Daoy (cell line): ENCODE data around the gene STAB1. TPM values are rescaled to one million over a fixed set of nuclear protein-coding genes. Genes with fewer than 3 reads are reported as not detected.

Experiments
- DNase-seq: peaks from one replicate; pipeline ENCODE4 v3.0.0-alpha.2; 2015; ENCODE audit warnings: low read depth
- total RNA-seq: library from RNA; depleted of rRNA; stranded (reverse); fragments of >200 nt; shearing (Covaris generic); gene quantifications from 2 replicates; pipeline ENCODE4 v1.2.3, GENCODE V29; 2014

Gene STAB1
- total RNA-seq, 1 experiment from 2014 or later: not detected

DNA sequence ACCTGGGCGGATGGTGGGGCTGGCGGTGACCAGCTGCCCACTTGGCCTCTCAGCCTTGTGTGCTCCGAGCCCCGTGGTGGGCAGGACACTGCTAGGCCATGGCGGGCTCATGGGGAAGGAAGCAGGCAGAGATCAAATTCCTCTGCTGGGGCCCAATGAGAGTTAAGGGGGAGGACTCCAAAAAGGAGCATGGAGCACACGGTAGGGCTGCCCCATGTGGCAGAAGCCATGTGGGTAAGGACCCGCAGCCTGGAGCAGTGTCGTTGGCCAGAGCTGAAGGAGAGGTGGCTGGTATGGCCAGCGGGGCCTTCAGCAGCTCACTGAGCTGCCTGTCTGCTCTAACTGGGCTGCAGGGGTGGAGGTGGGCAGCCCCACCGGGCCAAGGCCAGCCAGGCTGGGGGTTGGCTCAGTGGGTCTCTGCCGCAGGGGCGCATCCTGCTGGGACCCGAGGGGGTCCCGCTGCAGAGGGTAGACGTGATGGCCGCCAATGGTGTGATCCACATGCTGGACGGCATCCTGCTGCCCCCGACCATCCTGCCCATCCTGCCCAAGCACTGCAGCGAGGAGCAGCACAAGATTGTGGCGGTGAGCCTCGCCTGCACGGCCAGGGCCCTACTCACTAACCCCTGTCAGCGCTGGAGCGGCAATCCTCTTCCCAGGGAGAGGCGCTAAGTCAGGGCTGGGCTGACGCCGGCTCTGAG, 11.3 kb downstream of the STAB1 start:
- no peak for DNase-seq

DNA sequence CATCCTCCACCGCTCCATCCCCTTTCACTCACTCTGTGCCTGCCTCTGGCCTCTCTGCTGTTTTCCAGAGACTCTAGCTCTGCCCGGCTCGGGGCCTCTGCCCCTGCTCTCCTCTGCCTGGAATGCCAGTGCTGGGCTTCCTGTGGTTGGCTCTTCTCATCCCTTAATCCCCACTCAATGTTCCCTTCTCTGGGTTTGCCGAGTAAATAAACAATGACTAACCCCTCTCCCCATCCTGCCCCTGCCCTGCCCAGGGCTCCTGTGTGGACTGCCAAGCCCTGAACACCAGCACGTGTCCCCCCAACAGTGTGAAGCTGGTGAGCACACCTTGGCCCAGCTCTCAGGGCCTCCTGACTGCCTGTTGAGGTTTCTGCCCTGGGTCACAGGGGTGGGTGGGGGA, 12.2 kb downstream of the STAB1 start:
- peak; percentile 80 for DNase-seq

DNA sequence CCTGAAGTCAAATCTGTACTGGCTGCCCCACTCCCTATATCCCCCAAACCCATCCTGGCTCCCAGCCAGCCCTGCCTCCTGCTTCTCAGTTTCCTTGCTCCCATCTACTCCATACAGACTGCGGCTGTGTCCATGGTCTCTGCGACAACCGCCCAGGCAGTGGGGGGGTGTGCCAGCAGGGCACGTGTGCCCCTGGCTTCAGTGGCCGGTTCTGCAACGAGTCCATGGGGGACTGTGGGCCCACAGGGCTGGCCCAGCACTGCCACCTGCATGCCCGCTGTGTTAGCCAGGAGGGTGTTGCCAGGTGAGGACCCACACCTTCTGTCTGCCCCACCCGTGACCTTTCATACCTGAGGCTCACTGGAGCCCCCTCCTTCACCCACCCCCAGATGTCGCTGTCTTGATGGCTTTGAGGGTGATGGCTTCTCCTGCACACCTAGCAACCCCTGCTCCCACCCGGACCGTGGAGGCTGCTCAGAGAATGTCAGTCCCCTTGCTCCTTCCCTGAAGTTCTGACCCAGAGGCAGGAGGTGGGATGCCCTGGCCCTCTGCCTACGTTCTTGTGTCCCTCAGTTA, 14.7 kb downstream of the STAB1 start:
- DNase-seq: no peak

DNA sequence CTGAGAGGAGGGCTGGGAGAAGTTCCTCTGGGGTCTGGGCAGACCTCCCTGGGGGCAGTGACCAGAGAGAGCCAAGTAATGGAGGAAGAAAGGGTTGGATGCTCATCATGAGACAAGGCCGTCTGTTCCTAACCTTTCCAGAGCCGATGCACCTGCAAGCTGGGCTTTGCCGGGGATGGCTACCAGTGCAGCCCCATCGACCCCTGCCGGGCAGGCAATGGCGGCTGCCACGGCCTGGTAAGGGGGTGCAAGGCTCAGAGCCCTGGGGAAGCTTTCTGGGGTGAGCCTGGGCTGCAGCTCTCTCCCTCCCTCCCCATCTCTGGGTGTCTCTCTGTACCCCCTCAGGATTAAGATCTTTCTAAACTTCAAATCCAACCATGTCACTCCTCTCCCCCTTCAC, 16.4 kb downstream of the STAB1 start:
- no peak for DNase-seq

GRCh38 chr3:52512105-52512504, 17.0 kb downstream of the STAB1 start:
- no peak for DNase-seq

DNA sequence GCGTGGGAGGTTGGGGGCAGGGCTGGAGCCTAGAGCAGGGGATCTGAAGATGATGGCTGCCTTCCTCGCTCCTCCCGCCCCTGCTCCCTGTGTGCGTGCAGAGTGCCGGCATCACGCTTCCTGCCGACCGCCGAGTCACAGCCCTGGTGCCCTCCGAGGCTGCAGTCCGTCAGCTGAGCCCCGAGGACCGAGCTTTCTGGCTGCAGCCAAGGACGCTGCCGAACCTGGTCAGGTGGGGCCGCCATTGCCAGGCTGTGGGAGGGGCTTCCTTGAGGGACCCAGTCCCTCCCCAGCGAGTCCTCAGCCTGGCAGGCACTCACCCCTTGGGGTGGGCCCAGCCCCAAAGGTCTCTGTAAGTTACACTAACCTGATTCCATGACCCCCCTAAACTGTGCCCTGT, 17.6 kb downstream of the STAB1 start:
- DNase-seq: no peak

DNA sequence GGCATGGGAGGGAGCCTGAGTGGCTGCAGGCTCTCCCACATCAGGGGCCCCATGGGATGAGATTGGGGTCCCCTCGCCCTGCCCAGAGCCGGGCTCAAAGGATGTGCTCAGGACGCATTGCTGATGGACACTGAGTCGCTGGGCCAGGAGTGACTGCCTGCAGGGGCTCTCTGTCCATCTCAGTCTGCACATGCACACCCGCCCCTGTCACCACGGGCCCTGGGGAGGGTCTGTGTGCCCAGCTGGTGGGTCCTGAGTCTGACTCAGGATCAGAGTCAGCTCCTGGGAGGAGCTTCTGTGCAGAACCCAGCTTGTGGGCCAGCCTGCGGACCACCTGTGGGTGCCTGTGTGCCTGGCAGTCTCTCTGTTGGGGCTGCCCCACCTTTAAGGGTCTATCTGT, 18.1 kb downstream of the STAB1 start:
- DNase-seq: no peak

GRCh38 chr3:52514576-52514975, 19.4 kb downstream of the STAB1 start:
- no peak for DNase-seq

GRCh38 chr3:52515192-52515591, 20.1 kb downstream of the STAB1 start:
- no peak for DNase-seq

GRCh38 chr3:52516509-52517195, 21.5 kb downstream of the STAB1 start:
- DNase-seq: no peak

DNA sequence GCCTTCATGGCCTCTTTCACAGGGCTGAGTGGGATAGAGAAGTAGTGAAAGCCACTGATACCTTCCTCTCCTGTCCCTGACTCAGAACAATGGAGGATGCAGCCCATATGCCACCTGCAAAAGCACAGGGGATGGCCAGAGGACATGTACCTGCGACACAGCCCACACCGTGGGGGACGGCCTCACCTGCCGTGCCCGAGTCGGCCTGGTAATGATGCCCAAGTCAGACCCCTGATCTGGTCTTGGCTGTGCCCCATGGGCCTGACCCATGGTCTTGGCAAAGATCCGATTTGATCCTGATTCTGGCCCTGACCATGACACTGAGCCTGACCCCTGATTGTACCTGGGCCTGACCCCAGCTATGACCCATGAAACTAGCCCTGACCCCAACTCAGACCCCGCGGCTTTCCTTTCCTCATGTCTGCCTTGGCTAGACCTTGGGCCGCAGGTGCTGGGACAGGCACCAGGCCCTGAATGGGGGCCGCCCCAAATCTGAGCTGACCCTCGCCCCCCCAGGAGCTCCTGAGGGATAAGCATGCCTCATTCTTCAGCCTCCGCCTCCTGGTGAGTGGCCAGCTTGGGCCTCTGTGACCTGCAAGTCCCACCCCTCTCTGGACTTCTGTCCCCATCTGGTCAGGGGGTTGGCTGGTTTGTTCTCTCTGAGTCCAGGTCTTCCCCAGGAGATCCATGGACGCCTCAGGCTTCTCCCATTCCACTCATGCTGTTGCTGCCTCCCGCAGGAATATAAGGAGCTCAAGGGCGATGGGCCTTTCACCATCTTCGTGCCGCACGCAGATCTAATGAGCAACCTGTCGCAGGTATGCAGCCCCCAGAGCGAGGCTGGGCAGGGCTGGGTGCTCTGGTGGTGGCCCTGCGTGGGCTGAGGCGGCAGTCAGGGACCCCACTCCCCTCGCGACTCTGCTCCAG, 22.9 kb downstream of the STAB1 start:
- DNase-seq: no peak

GRCh38 chr3:52518723-52519444, 23.7 kb downstream of the STAB1 start:
- no peak for DNase-seq

DNA sequence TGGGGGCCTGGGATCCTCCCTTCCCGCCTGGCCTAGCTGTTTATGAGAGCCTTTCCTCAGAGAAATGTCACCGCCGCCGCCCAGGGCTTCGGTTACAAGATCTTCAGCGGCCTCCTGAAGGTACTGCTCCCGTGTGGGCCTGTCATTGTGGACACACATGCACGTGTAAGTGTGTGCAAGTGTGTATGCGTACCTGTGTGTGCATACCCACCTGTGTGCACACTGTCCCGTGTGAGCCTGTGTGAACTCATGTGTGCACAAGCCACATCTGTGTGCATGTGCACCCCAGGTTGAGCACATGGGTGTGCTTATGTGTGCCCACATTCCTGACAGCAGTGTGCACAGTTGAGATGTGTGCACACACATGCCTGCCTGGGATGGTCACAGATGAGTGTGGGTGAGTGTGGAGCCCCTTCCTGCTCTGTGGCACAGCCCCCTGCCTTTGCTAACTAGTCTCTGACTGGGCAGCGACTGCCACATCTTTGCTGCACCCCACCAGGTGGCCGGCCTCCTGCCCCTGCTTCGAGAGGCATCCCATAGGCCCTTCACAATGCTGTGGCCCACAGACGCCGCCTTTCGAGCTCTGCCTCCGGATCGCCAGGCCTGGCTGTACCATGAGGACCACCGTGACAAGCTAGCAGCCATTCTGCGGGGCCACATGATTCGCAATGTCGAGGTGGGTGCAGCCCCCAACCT, 24.5 kb downstream of the STAB1 start:
- DNase-seq: no peak

- DNase-seq: no peak
These were observed 25.1 kb downstream of the STAB1 start for GRCh38 chr3:52520141-52520667.

GRCh38 chr3:52520716-52521487, 25.8 kb downstream of the STAB1 start:
- DNase-seq: no peak

DNA sequence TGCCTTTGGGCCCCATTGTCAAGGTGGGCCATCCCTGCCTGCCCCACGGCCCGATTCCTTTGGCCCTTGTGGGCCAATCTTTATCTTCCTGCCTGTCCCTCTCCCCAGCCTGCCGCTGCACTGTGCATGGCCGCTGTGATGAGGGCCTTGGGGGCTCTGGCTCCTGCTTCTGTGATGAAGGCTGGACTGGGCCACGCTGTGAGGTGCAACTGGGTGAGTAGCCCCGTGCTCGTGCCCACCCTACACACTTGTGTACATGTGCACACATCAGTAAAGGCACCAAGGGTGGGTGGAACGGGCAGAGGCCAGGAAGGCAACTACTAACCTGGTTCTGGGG, 26.3 kb downstream of the STAB1 start:
- no peak for DNase-seq

- no peak for DNase-seq
These were observed 26.9 kb downstream of the STAB1 start for GRCh38 chr3:52521881-52522650.

DNA sequence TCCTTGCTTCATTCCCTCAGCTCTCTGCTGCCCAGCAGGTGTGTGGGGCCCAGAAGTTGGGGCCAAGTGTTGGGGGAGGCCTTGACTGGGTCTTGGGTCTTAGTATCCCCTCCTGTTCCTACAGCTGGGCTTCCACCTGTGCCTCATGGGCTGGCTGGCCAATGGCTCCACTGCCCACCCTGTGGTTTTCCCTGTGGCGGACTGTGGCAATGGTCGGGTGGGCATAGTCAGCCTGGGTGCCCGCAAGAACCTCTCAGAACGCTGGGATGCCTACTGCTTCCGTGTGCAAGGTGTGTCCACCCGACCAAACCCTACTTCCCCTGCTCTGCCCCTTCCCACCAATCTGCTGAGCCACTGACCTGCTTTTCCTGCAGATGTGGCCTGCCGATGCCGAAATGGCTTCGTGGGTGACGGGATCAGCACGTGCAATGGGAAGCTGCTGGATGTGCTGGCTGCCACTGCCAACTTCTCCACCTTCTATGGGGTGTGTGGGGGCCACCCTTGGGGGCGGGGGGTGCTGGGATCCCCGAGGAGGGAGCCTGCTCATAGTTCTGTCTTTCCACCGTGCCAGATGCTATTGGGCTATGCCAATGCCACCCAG, 27.6 kb downstream of the STAB1 start:
- no peak for DNase-seq
